Measurements from ENCODE around the gene IFT22.

The IFT22 gene

GRCh38 chr7:101319401-101319800 is 2.2 kb downstream of the IFT22 start:
- H3K4me3 ChIP-seq (ENCODE audit: insufficient read depth, low read depth, low read length, poor library complexity, severe bottlenecking) = no peak overlapping the region
- H3K36me3 ChIP-seq (ENCODE audit: control insufficient read depth, insufficient read depth, low read length) = peaks cover 3% of the 10 kb centered on the region
- H3K4me1 ChIP-seq (ENCODE audit: control insufficient read depth, insufficient read depth, low read length, poor library complexity, severe bottlenecking) = peaks cover 11% of the 10 kb centered on the region
- no peak for DNase-seq
- H3K27me3 ChIP-seq (replicated peaks; ENCODE audit: control insufficient read depth, insufficient read depth, low read length, poor library complexity, severe bottlenecking) = no peaks in the 10 kb centered on the region
- no peak overlapping the region for H3K27ac ChIP-seq (ENCODE audit: insufficient read depth, low read length, poor library complexity, severe bottlenecking)
- H3K9me3 ChIP-seq (ENCODE audit: control insufficient read depth, low read length) = no peaks in the 10 kb centered on the region

DNA sequence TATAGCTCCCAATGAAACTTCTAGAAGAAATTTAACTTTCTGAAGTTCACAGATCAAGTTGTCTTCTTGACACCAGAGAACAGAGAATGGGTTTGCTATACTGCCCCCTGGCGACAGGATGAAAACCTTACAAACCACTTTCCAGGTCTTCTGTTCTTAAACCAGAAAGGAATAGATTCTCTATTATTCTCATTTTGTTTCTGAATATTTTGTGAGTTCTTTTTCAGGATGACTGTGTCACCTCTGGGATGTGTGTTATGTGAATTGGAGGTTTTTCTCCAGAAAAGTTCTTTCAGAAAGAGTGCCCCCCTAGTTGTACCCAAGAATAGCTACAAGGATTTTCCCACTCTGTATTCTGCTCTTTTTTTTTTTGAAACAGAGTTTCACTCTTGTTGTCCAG is 6.3 kb downstream of the IFT22 start:
- H3K4me1 ChIP-seq (ENCODE audit: control insufficient read depth, insufficient read depth, low read length, poor library complexity, severe bottlenecking) = no peaks in the 10 kb centered on the region

GRCh38 chr7:101308245-101309085 is 13.1 kb downstream of the IFT22 start:
- Histone ChIP-seq H3K36me3 (ENCODE audit: control insufficient read depth, insufficient read depth, low read length) (no peaks in the 10 kb centered on the region), H3K4me1 (ENCODE audit: control insufficient read depth, insufficient read depth, low read length, poor library complexity, severe bottlenecking) (peaks cover 7% of the 10 kb centered on the region), H3K4me3 (ENCODE audit: insufficient read depth, low read depth, low read length, poor library complexity, severe bottlenecking) (peak overlapping the region; percentile 55), H3K27ac (ENCODE audit: insufficient read depth, low read length, poor library complexity, severe bottlenecking) (no peak overlapping the region), H3K9me3 (ENCODE audit: control insufficient read depth, low read length) (no peaks in the 10 kb centered on the region), H3K27me3 (replicated peaks; ENCODE audit: control insufficient read depth, insufficient read depth, low read length, poor library complexity, severe bottlenecking) (peaks cover 27% of the 10 kb centered on the region)
- no peak for DNase-seq

More for the DNA sequence above, 6.3 kb downstream of the IFT22 start:
- Histone ChIP-seq H3K9me3 (ENCODE audit: control insufficient read depth, low read length) (no peaks in the 10 kb centered on the region), H3K4me3 (ENCODE audit: insufficient read depth, low read depth, low read length, poor library complexity, severe bottlenecking) (no peak overlapping the region), H3K27ac (ENCODE audit: insufficient read depth, low read length, poor library complexity, severe bottlenecking) (no peak overlapping the region), H3K36me3 (ENCODE audit: control insufficient read depth, insufficient read depth, low read length) (peaks cover 3% of the 10 kb centered on the region), H3K27me3 (replicated peaks; ENCODE audit: control insufficient read depth, insufficient read depth, low read length, poor library complexity, severe bottlenecking) (no peaks in the 10 kb centered on the region)
- DNase-seq = peak in 1 of 3 donors; percentile 16

DNA sequence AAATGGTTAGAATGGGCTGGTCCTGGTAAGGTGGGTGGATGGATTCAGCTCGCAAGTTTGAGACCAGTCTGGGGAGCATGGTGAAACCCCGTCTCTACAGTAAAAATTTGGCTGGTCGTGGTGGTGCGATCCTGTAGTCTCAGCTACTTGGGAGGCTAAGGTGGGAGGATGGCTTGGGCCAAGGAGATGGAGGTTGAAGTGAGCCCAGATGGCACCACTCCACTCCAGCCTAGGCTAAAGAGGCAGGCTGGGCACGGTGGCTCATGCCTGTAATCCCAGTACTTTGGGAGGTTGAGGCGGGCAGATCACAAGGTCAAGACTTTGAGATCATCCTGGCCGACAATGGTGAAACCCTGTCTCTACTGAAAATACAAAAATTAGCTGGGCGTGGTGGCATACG is 15.3 kb downstream of the IFT22 start:
- no peak for DNase-seq
- H3K27me3 ChIP-seq (replicated peaks; ENCODE audit: control insufficient read depth, insufficient read depth, low read length, poor library complexity, severe bottlenecking) = peaks cover 49% of the 10 kb centered on the region
- no peak overlapping the region for H3K27ac ChIP-seq (ENCODE audit: insufficient read depth, low read length, poor library complexity, severe bottlenecking)
- H3K9me3 ChIP-seq (ENCODE audit: control insufficient read depth, low read length) = no peaks in the 10 kb centered on the region
- H3K36me3 ChIP-seq (ENCODE audit: control insufficient read depth, insufficient read depth, low read length) = no peaks in the 10 kb centered on the region
- H3K4me1 ChIP-seq (ENCODE audit: control insufficient read depth, insufficient read depth, low read length, poor library complexity, severe bottlenecking) = peaks cover 7% of the 10 kb centered on the region
- H3K4me3 ChIP-seq (ENCODE audit: insufficient read depth, low read depth, low read length, poor library complexity, severe bottlenecking) = no peak overlapping the region

DNA sequence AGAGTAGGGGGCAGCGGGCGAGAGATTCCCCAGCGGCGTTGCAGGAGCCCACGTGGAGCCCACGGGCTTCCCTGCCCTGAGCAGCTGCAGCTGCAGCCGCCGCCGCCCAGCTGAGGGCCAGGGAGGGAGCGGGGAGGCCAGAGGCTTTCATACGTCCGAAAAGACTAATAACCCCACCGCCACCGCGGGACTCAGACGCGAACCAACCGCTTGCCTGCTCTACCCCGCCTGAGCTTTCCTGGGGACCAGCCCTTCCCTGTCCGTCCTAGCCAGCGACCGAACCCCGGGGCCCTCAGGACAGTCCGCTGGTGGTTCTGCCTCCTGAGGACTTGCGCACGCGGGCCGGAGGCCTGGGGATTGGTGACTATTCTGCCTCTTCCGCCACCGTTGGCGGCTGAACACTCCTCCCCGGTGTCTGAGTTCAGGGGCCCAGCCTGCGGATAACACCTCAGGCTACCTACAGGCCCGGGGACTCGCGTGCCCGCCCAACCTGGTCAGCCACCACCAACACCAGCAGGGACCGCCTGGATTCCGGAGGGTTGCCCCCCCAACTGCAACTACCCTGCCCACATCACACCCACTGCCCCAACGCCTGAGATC is 18.4 kb downstream of the IFT22 start:
- H3K4me3 ChIP-seq (ENCODE audit: insufficient read depth, low read depth, low read length, poor library complexity, severe bottlenecking) = no peak overlapping the region
- H3K9me3 ChIP-seq (ENCODE audit: control insufficient read depth, low read length) = peaks cover 6% of the 10 kb centered on the region
- no peak for DNase-seq
- H3K4me1 ChIP-seq (ENCODE audit: control insufficient read depth, insufficient read depth, low read length, poor library complexity, severe bottlenecking) = peaks cover 7% of the 10 kb centered on the region
- no peak overlapping the region for H3K27ac ChIP-seq (ENCODE audit: insufficient read depth, low read length, poor library complexity, severe bottlenecking)
- H3K36me3 ChIP-seq (ENCODE audit: control insufficient read depth, insufficient read depth, low read length) = no peaks in the 10 kb centered on the region
- H3K27me3 ChIP-seq (replicated peaks; ENCODE audit: control insufficient read depth, insufficient read depth, low read length, poor library complexity, severe bottlenecking) = peaks cover 66% of the 10 kb centered on the region

DNA sequence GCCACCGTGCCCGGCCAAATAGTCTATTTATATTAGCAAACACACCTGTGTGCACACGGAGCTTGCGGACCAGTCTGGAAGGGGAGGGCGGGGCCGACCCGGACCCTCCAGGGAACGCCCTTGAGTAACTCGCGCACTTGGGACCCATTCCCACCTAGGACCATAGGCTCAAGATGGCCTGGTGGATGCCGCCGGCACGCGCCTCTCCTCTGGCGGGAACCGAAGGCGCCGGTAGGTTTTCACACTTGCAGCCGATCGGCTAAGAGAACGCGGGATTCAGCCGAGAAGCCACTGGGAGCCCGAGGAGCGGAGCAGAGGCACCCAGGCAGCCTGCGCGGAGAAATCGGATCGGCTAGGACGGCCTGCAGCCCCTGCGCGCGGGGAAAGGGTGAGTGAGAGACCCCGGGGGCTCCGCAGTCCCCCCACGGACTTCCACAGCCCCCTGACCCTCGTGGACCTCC is 18.9 kb downstream of the IFT22 start:
- peaks cover 7% of the 10 kb centered on the region for H3K4me1 ChIP-seq (ENCODE audit: control insufficient read depth, insufficient read depth, low read length, poor library complexity, severe bottlenecking)
- no peaks in the 10 kb centered on the region for H3K36me3 ChIP-seq (ENCODE audit: control insufficient read depth, insufficient read depth, low read length)
- no peak overlapping the region for H3K27ac ChIP-seq (ENCODE audit: insufficient read depth, low read length, poor library complexity, severe bottlenecking)
- peaks cover 62% of the 10 kb centered on the region for H3K27me3 ChIP-seq (replicated peaks; ENCODE audit: control insufficient read depth, insufficient read depth, low read length, poor library complexity, severe bottlenecking)
- no peak for DNase-seq
- H3K9me3 ChIP-seq (ENCODE audit: control insufficient read depth, low read length) = peaks cover 6% of the 10 kb centered on the region
- no peak overlapping the region for H3K4me3 ChIP-seq (ENCODE audit: insufficient read depth, low read depth, low read length, poor library complexity, severe bottlenecking)

DNA sequence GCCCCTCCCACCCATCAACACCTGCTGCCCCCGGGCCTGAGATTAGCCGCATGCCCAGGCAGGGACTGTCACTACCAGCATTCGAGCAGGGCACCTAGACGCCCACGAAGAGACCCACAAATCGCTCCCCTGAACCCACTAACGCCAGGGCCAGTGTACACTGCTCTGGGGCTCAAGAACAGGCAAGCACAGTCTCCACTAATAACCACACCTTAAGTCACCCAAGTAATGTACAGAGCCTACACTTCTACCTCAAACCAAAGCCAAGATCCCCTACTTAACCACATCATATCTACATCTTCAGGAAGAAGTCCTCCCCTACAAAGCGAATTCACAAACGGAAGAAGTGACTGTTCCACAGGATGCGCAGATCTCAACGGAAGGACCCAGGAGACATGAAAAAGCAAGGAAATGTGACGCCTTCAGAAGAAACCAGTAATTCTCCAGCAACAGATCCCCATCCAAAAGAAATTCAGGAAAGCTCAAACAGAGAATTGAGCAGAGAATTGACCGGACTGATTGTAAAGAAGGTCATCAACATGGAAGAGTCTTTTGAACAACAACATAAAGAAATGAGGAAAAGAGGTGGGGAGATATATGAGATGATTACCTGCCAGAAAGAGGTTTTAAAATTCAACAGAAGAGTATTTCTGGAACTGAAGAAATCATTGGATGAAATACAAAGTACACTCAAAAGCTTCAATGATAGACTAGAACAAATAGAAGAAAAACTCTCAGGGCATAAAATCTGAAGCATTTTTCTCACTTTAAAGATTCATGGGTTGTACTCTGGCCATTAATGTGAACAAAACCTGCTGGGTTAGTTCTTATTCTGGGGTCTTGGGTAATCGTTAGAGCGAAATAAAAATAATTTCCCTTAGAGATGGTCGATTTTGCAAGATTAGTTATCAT is 20.9 kb downstream of the IFT22 start:
- no peak overlapping the region for H3K27ac ChIP-seq (ENCODE audit: insufficient read depth, low read length, poor library complexity, severe bottlenecking)
- H3K27me3 ChIP-seq (replicated peaks; ENCODE audit: control insufficient read depth, insufficient read depth, low read length, poor library complexity, severe bottlenecking) = peaks cover 57% of the 10 kb centered on the region
- no peaks in the 10 kb centered on the region for H3K36me3 ChIP-seq (ENCODE audit: control insufficient read depth, insufficient read depth, low read length)
- no peak overlapping the region for H3K4me3 ChIP-seq (ENCODE audit: insufficient read depth, low read depth, low read length, poor library complexity, severe bottlenecking)
- H3K9me3 ChIP-seq (ENCODE audit: control insufficient read depth, low read length) = peaks cover 6% of the 10 kb centered on the region
- no peak for DNase-seq
- H3K4me1 ChIP-seq (ENCODE audit: control insufficient read depth, insufficient read depth, low read length, poor library complexity, severe bottlenecking) = peaks cover 7% of the 10 kb centered on the region

GRCh38 chr7:101299511-101300464 is 21.8 kb downstream of the IFT22 start:
- H3K27me3 ChIP-seq (replicated peaks; ENCODE audit: control insufficient read depth, insufficient read depth, low read length, poor library complexity, severe bottlenecking) = peaks cover 57% of the 10 kb centered on the region
- no peak for DNase-seq
- H3K27ac ChIP-seq (ENCODE audit: insufficient read depth, low read length, poor library complexity, severe bottlenecking) = no peak overlapping the region
- H3K36me3 ChIP-seq (ENCODE audit: control insufficient read depth, insufficient read depth, low read length) = no peaks in the 10 kb centered on the region
- H3K4me3 ChIP-seq (ENCODE audit: insufficient read depth, low read depth, low read length, poor library complexity, severe bottlenecking) = no peak overlapping the region
- peaks cover 7% of the 10 kb centered on the region for H3K4me1 ChIP-seq (ENCODE audit: control insufficient read depth, insufficient read depth, low read length, poor library complexity, severe bottlenecking)
- H3K9me3 ChIP-seq (ENCODE audit: control insufficient read depth, low read length) = peaks cover 6% of the 10 kb centered on the region

- no peak overlapping the region for H3K27ac ChIP-seq (ENCODE audit: insufficient read depth, low read length, poor library complexity, severe bottlenecking)
- peaks cover 6% of the 10 kb centered on the region for H3K4me1 ChIP-seq (ENCODE audit: control insufficient read depth, insufficient read depth, low read length, poor library complexity, severe bottlenecking)
- no peak for DNase-seq
- H3K9me3 ChIP-seq (ENCODE audit: control insufficient read depth, low read length) = no peaks in the 10 kb centered on the region
- no peaks in the 10 kb centered on the region for H3K36me3 ChIP-seq (ENCODE audit: control insufficient read depth, insufficient read depth, low read length)
- peaks cover 15% of the 10 kb centered on the region for H3K27me3 ChIP-seq (replicated peaks; ENCODE audit: control insufficient read depth, insufficient read depth, low read length, poor library complexity, severe bottlenecking)
- H3K4me3 ChIP-seq (ENCODE audit: insufficient read depth, low read depth, low read length, poor library complexity, severe bottlenecking) = no peak overlapping the region
Measured at GRCh38 chr7:101294832-101295121, 26.8 kb downstream of the IFT22 start.

Measured in effector memory CD4-positive, alpha-beta T cell (primary cell).